Calu3 (cell line): ENCODE data around the gene PLLP. TPM values are rescaled to one million over a fixed set of nuclear protein-coding genes. Genes with fewer than 3 reads are reported as not detected.
A peak's percentile ranks its signal among the peaks of the same experiment; 100 is the strongest.

Experiments used
- BruUV-seq: library from RNA; stranded (reverse); fragments of 400-500 nt; replicated peaks from 2 replicates; lab custom pipeline; 2021; lab: Mats Ljungman, UMichigan
- CTCF ChIA-PET: fragments of 300-600 bp; sonication (Branson Sonifier 250); formaldehyde crosslinking; loops from one replicate; lab custom pipeline; 2022; ENCODE audit warnings: antibody characterized with exemption; lab: Charles Lee
- DNase-seq: peaks from one replicate; pipeline ENCODE4 v3.0.0; 2022
- H3K27ac Mint-ChIP-seq: one replicate; pipeline ENCODE4 v1.8.0; 2022; ENCODE audit warnings: mixed read lengths; ENCODE audit not compliant: unreplicated experiment
- H3K27me3 Mint-ChIP-seq: one replicate; pipeline ENCODE4 v1.8.0; 2022; ENCODE audit warnings: mixed read lengths; ENCODE audit not compliant: unreplicated experiment
- H3K36me3 Mint-ChIP-seq: one replicate; pipeline ENCODE4 v1.8.0; 2022; ENCODE audit warnings: mild to moderate bottlenecking, moderate library complexity, mixed read lengths; ENCODE audit not compliant: insufficient read depth, unreplicated experiment
- H3K4me1 Mint-ChIP-seq: one replicate; pipeline ENCODE4 v1.8.0; 2022; ENCODE audit warnings: mild to moderate bottlenecking, low read depth, mixed read lengths; ENCODE audit not compliant: unreplicated experiment
- H3K4me3 Mint-ChIP-seq: one replicate; pipeline ENCODE4 v1.8.0; 2022; ENCODE audit warnings: mild to moderate bottlenecking, low read depth, moderate library complexity, mixed read lengths; ENCODE audit not compliant: unreplicated experiment
- H3K9me3 Mint-ChIP-seq: one replicate; pipeline ENCODE4 v1.8.0; 2022; ENCODE audit warnings: low read depth, mixed read lengths; ENCODE audit not compliant: unreplicated experiment
- intact Hi-C: fragments of 100-400 bp; cut with micrococcal nuclease; formaldehyde crosslinking; loops from one replicate; pipeline ENCODE4 v1.10.0; 2022; ENCODE audit not compliant: unreplicated experiment
- total RNA-seq: library from RNA; stranded (reverse); gene quantifications from 2 replicates; pipeline ENCODE4 v1.2.3, GENCODE V29; 2022
- TF ChIP-seq, protein P1 (sequence below): fragments of 200-600 bp; IDR thresholded peaks from one replicate; pipeline ENCODE4 v1.8.0; 2022; ENCODE audit warnings: antibody characterized with exemption; ENCODE audit not compliant: unreplicated experiment

PLLP gene
- total RNA-seq, 1 experiment from 2014 or later: 38.3 TPM

DNA sequence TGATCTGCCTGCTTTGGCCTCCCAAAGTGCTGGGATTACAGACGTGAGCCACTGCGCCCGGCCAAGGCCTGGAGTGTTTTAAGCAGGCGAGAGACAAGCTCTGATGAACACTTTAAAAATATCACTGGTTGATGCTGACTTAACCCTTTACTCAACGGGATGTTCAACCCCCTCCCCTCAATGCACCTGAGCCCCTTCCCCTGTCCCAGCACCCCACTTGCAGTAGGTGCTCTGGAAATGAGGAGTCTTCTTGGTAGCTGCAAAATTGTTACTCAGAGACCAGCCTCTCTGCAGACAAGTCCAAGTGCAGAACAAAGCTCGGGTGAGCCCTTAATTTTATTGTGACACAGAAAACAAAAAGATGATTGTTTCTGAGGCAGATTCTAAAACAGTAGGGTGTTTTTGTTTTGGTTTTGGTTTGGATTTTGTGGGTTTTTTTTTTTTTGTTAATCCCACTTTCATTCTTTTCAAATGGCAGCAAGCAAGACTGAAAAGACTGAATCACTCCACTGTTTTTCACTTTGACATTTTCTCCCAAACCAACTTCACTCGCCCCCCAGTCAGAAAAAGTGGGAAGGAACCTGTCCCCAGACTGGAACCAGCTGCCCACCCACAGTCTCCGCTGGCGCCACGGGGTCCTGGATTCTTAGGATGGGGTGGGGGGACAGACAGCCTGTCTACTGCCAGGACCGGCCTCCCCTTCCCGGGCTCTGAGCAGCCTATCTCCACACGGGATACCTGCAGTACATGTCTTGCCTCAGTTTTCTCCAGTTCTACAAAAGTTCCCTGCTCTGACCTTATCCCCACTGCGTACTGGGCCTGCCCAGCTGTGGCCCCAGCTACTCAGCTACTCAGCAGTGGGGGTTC is 5.2 kb upstream of the PLLP start:
- no peaks in the 10 kb centered on the region for H3K27me3 Mint-ChIP-seq
- no TSS peak for BruUV-seq
- H3K36me3 Mint-ChIP-seq: peaks cover 7% of the 10 kb centered on the region
- no peaks in the 10 kb centered on the region for H3K4me1 Mint-ChIP-seq
- intact Hi-C loops: no loop called here
- CTCF ChIA-PET: no interaction called here
- H3K27ac Mint-ChIP-seq: no peak overlapping the region
- no peaks in the 10 kb centered on the region for H3K9me3 Mint-ChIP-seq
- no peak for DNase-seq
- no peak overlapping the region for H3K4me3 Mint-ChIP-seq
- TF ChIP-seq, protein P1, sequence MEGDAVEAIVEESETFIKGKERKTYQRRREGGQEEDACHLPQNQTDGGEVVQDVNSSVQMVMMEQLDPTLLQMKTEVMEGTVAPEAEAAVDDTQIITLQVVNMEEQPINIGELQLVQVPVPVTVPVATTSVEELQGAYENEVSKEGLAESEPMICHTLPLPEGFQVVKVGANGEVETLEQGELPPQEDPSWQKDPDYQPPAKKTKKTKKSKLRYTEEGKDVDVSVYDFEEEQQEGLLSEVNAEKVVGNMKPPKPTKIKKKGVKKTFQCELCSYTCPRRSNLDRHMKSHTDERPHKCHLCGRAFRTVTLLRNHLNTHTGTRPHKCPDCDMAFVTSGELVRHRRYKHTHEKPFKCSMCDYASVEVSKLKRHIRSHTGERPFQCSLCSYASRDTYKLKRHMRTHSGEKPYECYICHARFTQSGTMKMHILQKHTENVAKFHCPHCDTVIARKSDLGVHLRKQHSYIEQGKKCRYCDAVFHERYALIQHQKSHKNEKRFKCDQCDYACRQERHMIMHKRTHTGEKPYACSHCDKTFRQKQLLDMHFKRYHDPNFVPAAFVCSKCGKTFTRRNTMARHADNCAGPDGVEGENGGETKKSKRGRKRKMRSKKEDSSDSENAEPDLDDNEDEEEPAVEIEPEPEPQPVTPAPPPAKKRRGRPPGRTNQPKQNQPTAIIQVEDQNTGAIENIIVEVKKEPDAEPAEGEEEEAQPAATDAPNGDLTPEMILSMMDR: no peak

DNA sequence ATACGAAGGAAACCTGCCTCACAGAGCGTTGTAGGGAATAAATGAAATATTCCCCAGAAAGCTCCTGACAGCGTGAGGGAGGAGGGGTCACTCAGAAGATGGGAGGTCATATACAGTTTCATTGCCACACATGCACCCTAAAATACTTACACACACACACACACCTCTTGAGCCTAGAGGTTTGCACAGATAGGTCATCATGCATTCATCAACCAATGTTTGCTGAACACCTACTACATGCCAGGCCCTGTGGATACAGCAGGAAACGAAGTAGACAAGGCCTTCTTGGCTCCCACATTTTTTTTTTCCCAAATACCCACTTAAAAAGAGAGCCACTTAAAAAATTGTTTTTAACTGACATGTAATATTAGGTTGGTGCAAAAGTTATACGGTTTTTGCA is 907 bp upstream of the PLLP start:
- Mint-ChIP-seq H3K4me3 (peak overlapping the region; percentile 75), H3K9me3 (no peaks in the 10 kb centered on the region), H3K4me1 (peaks cover 27% of the 10 kb centered on the region), H3K27ac (no peak overlapping the region), H3K27me3 (no peaks in the 10 kb centered on the region), H3K36me3 (peaks cover 31% of the 10 kb centered on the region)
- TF ChIP-seq, protein P1: no peak
- DNase-seq: no peak
- intact Hi-C loops: no loop called here
- CTCF ChIA-PET: interaction anchor here (1.0 to 1.6 kb wide), 2 partner anchors 15 to 40 kb away, joined by 3 to 4 read pairs; partner anchors contain the start of gene ARL2BP
- BruUV-seq: no TSS peak

DNA sequence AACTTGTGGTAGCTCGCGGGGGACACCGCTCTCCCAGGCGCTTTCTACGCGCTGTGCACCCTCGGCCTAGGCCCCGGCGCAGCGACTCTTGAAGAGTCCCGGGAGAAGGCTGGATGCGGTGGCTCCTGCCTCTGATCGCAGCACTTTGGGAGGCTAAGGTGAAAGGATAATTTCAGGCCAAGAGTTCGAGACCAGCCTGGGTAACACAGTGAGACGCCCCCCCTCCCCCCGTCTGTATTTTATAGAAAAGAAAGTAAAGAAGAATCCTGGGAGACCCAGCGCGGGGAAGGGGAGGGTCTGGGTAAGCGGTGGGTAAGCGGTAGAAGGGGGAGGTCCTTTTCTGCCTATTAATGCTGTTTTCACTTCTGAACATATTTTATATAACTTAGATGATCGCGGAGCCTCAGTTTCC is 486 bp upstream of the PLLP start:
- H3K27me3 Mint-ChIP-seq: no peaks in the 10 kb centered on the region
- TF ChIP-seq, protein P1: no peak
- BruUV-seq: no TSS peak
- CTCF ChIA-PET: interaction anchor here (1.0 to 1.9 kb wide), 3 partner anchors 15 to 39 kb away, joined by 3 to 5 read pairs (median 4); partner anchors contain the start of gene ARL2BP
- no peak overlapping the region for H3K27ac Mint-ChIP-seq
- peaks cover 32% of the 10 kb centered on the region for H3K4me1 Mint-ChIP-seq
- DNase-seq: no peak
- peak overlapping the region; percentile 75 for H3K4me3 Mint-ChIP-seq
- intact Hi-C loops: no loop called here
- H3K9me3 Mint-ChIP-seq: no peaks in the 10 kb centered on the region
- H3K36me3 Mint-ChIP-seq: peaks cover 31% of the 10 kb centered on the region

DNA sequence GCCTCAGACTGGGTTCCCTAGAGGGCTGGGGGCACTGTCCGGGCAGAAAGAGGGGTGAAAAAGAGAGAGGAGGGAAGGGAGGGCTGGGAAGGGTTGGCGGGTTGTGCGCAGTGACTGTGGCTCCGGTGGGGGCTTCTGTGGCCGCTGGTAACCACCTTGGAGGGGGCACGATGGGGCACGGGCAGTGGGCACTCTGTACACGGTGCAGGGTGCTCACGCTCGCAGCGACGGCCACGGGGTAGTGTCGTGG is 588 bp downstream of the PLLP start:
- CTCF ChIA-PET: interaction anchor here (1.0 to 1.9 kb wide), 2 partner anchors 31 to 32 kb away, joined by 5 read pairs; no protein-coding TSS in a partner anchor
- H3K4me3 Mint-ChIP-seq: peak overlapping the region; percentile 75
- H3K9me3 Mint-ChIP-seq: no peaks in the 10 kb centered on the region
- TF ChIP-seq, protein P1: no peak
- H3K27me3 Mint-ChIP-seq: no peaks in the 10 kb centered on the region
- no peak for DNase-seq
- no TSS peak for BruUV-seq
- peak overlapping the region; percentile 49 for H3K27ac Mint-ChIP-seq
- peaks cover 40% of the 10 kb centered on the region for H3K4me1 Mint-ChIP-seq
- intact Hi-C loops: loop anchor here (2.0 kb wide), 1 partner anchor 97 kb away; the partner anchor contains the start of genes PSME3IP1 and RSPRY1
- H3K36me3 Mint-ChIP-seq: peaks cover 31% of the 10 kb centered on the region
